Measurements from ENCODE around the gene EML4.

EML4 gene

DNA sequence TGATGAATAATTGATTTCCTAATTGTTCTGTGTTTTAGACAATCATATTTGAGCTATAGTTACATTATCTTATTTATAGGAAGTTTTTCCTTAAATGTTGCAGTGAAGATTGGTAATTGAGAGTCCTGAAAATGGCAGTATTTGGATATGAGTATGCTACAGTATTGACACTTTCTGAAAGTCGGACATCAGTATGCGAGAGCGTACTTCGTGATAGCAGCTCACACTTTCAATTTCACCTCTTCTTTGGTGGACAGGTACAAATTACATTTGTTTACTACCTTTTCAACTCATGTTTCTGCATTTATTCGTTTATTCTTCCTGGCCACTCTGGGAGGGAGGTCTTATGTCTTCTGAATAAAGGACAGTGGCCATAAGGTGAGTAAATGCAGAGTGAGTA lies 38.7 kb downstream of the EML4 start:
- no peak for DNase-seq
- H3K79me2 ChIP-seq (ENCODE audit: low read length), result peaks cover 91% of the 10 kb centered on the region

GRCh38 chr2:42210203-42210602 lies 41.0 kb downstream of the EML4 start:
- Histone ChIP-seq H3K27ac (ENCODE audit: low read length) (no peak overlapping the region), H3K27me3 (replicated peaks; ENCODE audit: insufficient read depth, low read length) (no peaks in the 10 kb centered on the region), H3K4me2 (ENCODE audit: low read depth, low read length) (no peak overlapping the region), H2AFZ (ENCODE audit: low read length) (no peak overlapping the region), H4K20me1 (ENCODE audit: insufficient read depth, low read length) (peaks cover 24% of the 10 kb centered on the region), H3F3A (ENCODE audit: insufficient read depth, low read length) (no peaks in the 10 kb centered on the region), H3K9me3 (replicated peaks; ENCODE audit: insufficient read depth, low read length) (no peaks in the 10 kb centered on the region), H3K4me1 (ENCODE audit: low read length) (no peaks in the 10 kb centered on the region), H3K4me3 (ENCODE audit: low read length) (no peak overlapping the region), H3K9ac (ENCODE audit: low read length) (no peak overlapping the region), H3K36me3 (replicated peaks; ENCODE audit: insufficient read depth, low read length) (no peaks in the 10 kb centered on the region), H3K9me2 (replicated peaks; ENCODE audit: insufficient read depth, low read length) (no peaks in the 10 kb centered on the region), H3K79me2 (ENCODE audit: low read length) (peaks cover 91% of the 10 kb centered on the region)
- TF ChIP-seq EZH2phosphoT487 (IDR thresholded peaks at IDR 0.05; ENCODE audit: low read length), result no peak
- no peak for TF ChIP-seq EZH2 (optimal IDR thresholded peaks at IDR 0.05; ENCODE audit: low read depth, low read length)
- TF ChIP-seq CTCF (IDR thresholded peaks at IDR 0.05; ENCODE audit: low read length), result no peak
- DNase-seq, result no peak

More for the DNA sequence above, 38.7 kb downstream of the EML4 start:
- Histone ChIP-seq H3K4me2 (ENCODE audit: low read depth, low read length) (no peak overlapping the region), H3K4me1 (ENCODE audit: low read length) (no peaks in the 10 kb centered on the region), H3K27ac (ENCODE audit: low read length) (no peak overlapping the region), H2AFZ (ENCODE audit: low read length) (no peak overlapping the region), H3F3A (ENCODE audit: insufficient read depth, low read length) (no peaks in the 10 kb centered on the region), H3K9me3 (replicated peaks; ENCODE audit: insufficient read depth, low read length) (no peaks in the 10 kb centered on the region), H4K20me1 (ENCODE audit: insufficient read depth, low read length) (peaks cover 16% of the 10 kb centered on the region), H3K36me3 (replicated peaks; ENCODE audit: insufficient read depth, low read length) (no peaks in the 10 kb centered on the region), H3K27me3 (replicated peaks; ENCODE audit: insufficient read depth, low read length) (no peaks in the 10 kb centered on the region), H3K4me3 (ENCODE audit: low read length) (no peak overlapping the region), H3K9me2 (replicated peaks; ENCODE audit: insufficient read depth, low read length) (no peaks in the 10 kb centered on the region), H3K9ac (ENCODE audit: low read length) (no peak overlapping the region)
- no peak for TF ChIP-seq CTCF (IDR thresholded peaks at IDR 0.05; ENCODE audit: low read length)
- no peak for TF ChIP-seq EZH2phosphoT487 (IDR thresholded peaks at IDR 0.05; ENCODE audit: low read length)
- no peak for TF ChIP-seq EZH2 (optimal IDR thresholded peaks at IDR 0.05; ENCODE audit: low read depth, low read length)

GRCh38 chr2:42211291-42211690 lies 42.1 kb downstream of the EML4 start:
- Histone ChIP-seq H3K4me2 (ENCODE audit: low read depth, low read length) (no peak overlapping the region), H3F3A (ENCODE audit: insufficient read depth, low read length) (no peaks in the 10 kb centered on the region), H3K9me3 (replicated peaks; ENCODE audit: insufficient read depth, low read length) (no peaks in the 10 kb centered on the region), H3K27me3 (replicated peaks; ENCODE audit: insufficient read depth, low read length) (no peaks in the 10 kb centered on the region), H3K27ac (ENCODE audit: low read length) (no peak overlapping the region), H3K9me2 (replicated peaks; ENCODE audit: insufficient read depth, low read length) (no peaks in the 10 kb centered on the region), H3K4me3 (ENCODE audit: low read length) (no peak overlapping the region), H3K79me2 (ENCODE audit: low read length) (peaks cover 89% of the 10 kb centered on the region), H3K36me3 (replicated peaks; ENCODE audit: insufficient read depth, low read length) (no peaks in the 10 kb centered on the region), H2AFZ (ENCODE audit: low read length) (no peak overlapping the region), H4K20me1 (ENCODE audit: insufficient read depth, low read length) (peaks cover 24% of the 10 kb centered on the region), H3K4me1 (ENCODE audit: low read length) (no peaks in the 10 kb centered on the region), H3K9ac (ENCODE audit: low read length) (no peak overlapping the region)
- no peak for TF ChIP-seq CTCF (IDR thresholded peaks at IDR 0.05; ENCODE audit: low read length)
- TF ChIP-seq EZH2phosphoT487 (IDR thresholded peaks at IDR 0.05; ENCODE audit: low read length), result no peak
- TF ChIP-seq EZH2 (optimal IDR thresholded peaks at IDR 0.05; ENCODE audit: low read depth, low read length), result no peak
- DNase-seq, result no peak

Measured in MM.1S (cell line).